HepG2 (cell line): Measurements from ENCODE around the gene POC1A. TPM values are rescaled to one million over a fixed set of nuclear protein-coding genes. Genes with fewer than 3 reads are reported as not detected.

ENCODE experiments used
- ATAC-seq: fragments of 200-7000 bp; cut with Tn5 transposase; 3 replicates; pipeline ENCODE4 v1.9.1; 2020; ENCODE audit warnings: mild to moderate bottlenecking, moderate library complexity
- BruUV-seq: library from RNA; stranded (reverse); fragments of 400-500 nt; replicated peaks from 2 replicates; lab custom pipeline; 2021; lab: Mats Ljungman, UMichigan
- CTCF ChIA-PET: fragments of 300-600 bp; formaldehyde crosslinking; extraction: SDS; loops from one replicate; lab custom pipeline; 2021; ENCODE audit warnings: low total read pairs, inconsistent platforms, low intra/inter-chr PET ratio; lab: Yijun Ruan, JAX
- POLR2A ChIA-PET: fragments of 350-600 bp; sonication (Branson Sonifier 250); formaldehyde crosslinking; loops from one replicate; lab custom pipeline; 2020; ENCODE audit warnings: antibody characterized with exemption, inconsistent platforms; lab: Yijun Ruan, JAX
- DNase-seq: peaks from one replicate; pipeline ENCODE4 v3.0.0-alpha.2; 2015; ENCODE audit warnings: low spot score
- FAIRE-seq: peaks from 3 replicates; lab custom pipeline; 2011; peaks lifted over from hg19 to GRCh38; lab: Jason Lieb, UNC
- H2AFZ ChIP-seq: one replicate; pipeline ENCODE4 v1.6.1; 2011; ENCODE audit warnings: low read length, inconsistent platforms
- H3K27ac ChIP-seq: fragments of 300-600 bp; 3 replicates; pipeline ENCODE4 v1.8.0; 2011; ENCODE audit warnings: mixed run types, mild to moderate bottlenecking, mixed read lengths, low read length, inconsistent platforms; ENCODE audit not compliant: insufficient read depth; ENCODE audit errors: extremely low read length
- H3K27me3 ChIP-seq, 2 experiments: fragments of 200-600 bp in 1 of 2; 2 replicates in 1 of 2; 3 replicates in 1 of 2; pipeline versions ENCODE4 v1.6.0 to v1.8.0; 2011; ENCODE audit warnings: low read length in 2 of 2, mild to moderate bottlenecking in 2 of 2, moderate library complexity in 2 of 2, inconsistent platforms in 1 of 2; ENCODE audit not compliant: insufficient read depth in 2 of 2, control insufficient read depth in 1 of 2
- H3K36me3 ChIP-seq, 2 experiments: fragments of 200-600 bp in 1 of 2; replicated peaks in 1 of 2; 2 replicates in 1 of 2; 3 replicates in 1 of 2; pipeline versions ENCODE4 v1.5.1 to v1.8.0; 2011; ENCODE audit warnings: low read length in 2 of 2, inconsistent platforms in 1 of 2; ENCODE audit not compliant: insufficient read depth in 2 of 2, control insufficient read depth in 1 of 2
- H3K4me1 ChIP-seq: 2 replicates; pipeline ENCODE4 v1.5.1; 2012; ENCODE audit warnings: low read length, inconsistent platforms; ENCODE audit not compliant: insufficient read depth
- H3K4me2 ChIP-seq: 2 replicates; pipeline ENCODE4 v1.6.0; 2011; ENCODE audit warnings: low read depth, low read length, inconsistent platforms
- H3K4me3 ChIP-seq, 3 experiments: fragments of 200-600 bp in 1 of 3; sonication (generic), shearing (Covaris generic) in 1 of 3; replicated peaks in 1 of 3; 2 replicates each; pipeline ENCODE4 v1.5.1; 2011 to 2016; ENCODE audit warnings: low read length in 3 of 3, inconsistent platforms in 2 of 3, low read depth in 2 of 3, mild to moderate bottlenecking in 2 of 3, control low read depth in 1 of 3, mixed read lengths in 1 of 3; ENCODE audit not compliant: insufficient read depth in 1 of 3
- H3K79me2 ChIP-seq: one replicate; pipeline ENCODE4 v1.6.1; 2011; ENCODE audit warnings: low read length, inconsistent platforms; ENCODE audit not compliant: insufficient read depth
- H3K9ac ChIP-seq: 2 replicates; pipeline ENCODE4 v1.6.0; 2011; ENCODE audit warnings: mild to moderate bottlenecking, low read depth, low read length, inconsistent platforms; ENCODE audit not compliant: insufficient read depth
- H3K9me3 ChIP-seq: 2 replicates; pipeline ENCODE4 v1.5.1; 2012; ENCODE audit warnings: mild to moderate bottlenecking, low read length
- H4K20me1 ChIP-seq: 2 replicates; pipeline ENCODE4 v1.6.0; 2011; ENCODE audit warnings: inconsistent platforms, mild to moderate bottlenecking, low read length, moderate library complexity; ENCODE audit not compliant: insufficient read depth
- GLI4 ChIP-seq: sonication (generic); formaldehyde crosslinking; IDR thresholded peaks from 2 replicates; pipeline ENCODE4 v1.5.1; 2020; ENCODE audit warnings: missing genetic modification reagents, mild to moderate bottlenecking, moderate library complexity, borderline replicate concordance
- HNRNPK ChIP-seq: fragments of 200-400 bp; formaldehyde crosslinking; IDR thresholded peaks from 2 replicates; pipeline ENCODE4 v1.6.1; 2018; ENCODE audit warnings: low read length, low read depth, moderate library complexity, mild to moderate bottlenecking; ENCODE audit not compliant: poor library complexity, severe bottlenecking
- RFX5 ChIP-seq: IDR thresholded peaks from 2 replicates; pipeline ENCODE4 v1.6.1; 2011; ENCODE audit warnings: low read depth, low read length, improper control_type of control experiment
- ZBED4 ChIP-seq: sonication (generic); formaldehyde crosslinking; IDR thresholded peaks from 2 replicates; pipeline ENCODE4 v1.4.0; 2020; ENCODE audit warnings: missing genetic modification reagents, borderline replicate concordance
- ZMYM3 ChIP-seq: sonication (generic); formaldehyde crosslinking; IDR thresholded peaks from 2 replicates; pipeline ENCODE4 v1.5.1; 2020; ENCODE audit warnings: mild to moderate bottlenecking, missing genetic modification reagents
- ZNF670 ChIP-seq: sonication (generic); formaldehyde crosslinking; IDR thresholded peaks from 2 replicates; pipeline ENCODE4 v1.8.0; 2022; ENCODE audit warnings: mild to moderate bottlenecking, missing genetic modification reagents, borderline replicate concordance
- WGBS: methylation state at CpG from one replicate; pipeline ENCODE4 v1.1.6; 2017; ENCODE audit warnings: low lambda C conversion rate; 5-methylcytosine and 5-hydroxymethylcytosine counted together
- in situ Hi-C: cut with HindIII; loops from 2 replicates; pipeline ENCODE4 v1.10.0; 2017; ENCODE audit warnings: low pct_unique_long_range_greater_than_20kb; ENCODE audit not compliant: extremely low pct_ligation_motif_present
- intact Hi-C: fragments of 100-400 bp; cut with micrococcal nuclease; formaldehyde crosslinking; loops from one replicate; pipeline ENCODE4 v1.10.0; 2022; ENCODE audit not compliant: unreplicated experiment
- polyA plus RNA-seq, 8 experiments: library from polyadenylated mRNA; depleted of rRNA in 3 of 8; stranded (reverse) in 7 of 8; unstranded in 1 of 8; fragments of >200 nt; fragmentation: Illumina TruSeq in 4 of 8; extraction: Trizol in 4 of 8; gene quantifications; 2 replicates each; pipeline versions ENCODE4 v1.2.1 to v1.2.3, GENCODE V29; 2011 to 2016; ENCODE audit warnings: low read depth in 4 of 8, missing spikeins in 1 of 8, mixed read lengths in 1 of 8; ENCODE audit not compliant: insufficient read depth in 1 of 8
- total RNA-seq, 5 experiments: library from RNA; depleted of rRNA; stranded (reverse); fragments of >200 nt; fragmentation: Illumina TruSeq; extraction: Trizol; gene quantifications; 2 replicates each; pipeline ENCODE4 v1.2.3, GENCODE V29; 2016; ENCODE audit warnings: low read depth in 1 of 5

POC1A gene
- total and polyA plus RNA-seq, 2 of the 13 experiments (the other 11 are each of a cell fraction or from before 2014, with no cell fraction given): 14.6 to 20.0 TPM

GRCh38 chr3:52155912-52156311 lies 1.7 kb upstream of the POC1A start:
- Histone ChIP-seq H3K27me3 (no peaks in the 10 kb centered on the region), H2AFZ (no peak overlapping the region), H3K4me1 (peaks cover 36% of the 10 kb centered on the region), H3K4me2 (no peak overlapping the region), H3K36me3 (no peaks in the 10 kb centered on the region), H3K9me3 (no peaks in the 10 kb centered on the region), H3K27ac (no peak overlapping the region), H3K9ac (no peak overlapping the region)
- FAIRE-seq: no peak
- CTCF ChIA-PET: no interaction called here
- POLR2A ChIA-PET: interaction anchor here (0.6 to 2.7 kb wide), 4 partner anchors 15 to 160 kb away, joined by 3 to 30 read pairs (median 14); partner anchors contain the start of gene RPL29
- TF ChIP-seq ZNF670 (CRISPR knock-in tag) (no peak), HNRNPK (no peak), RFX5 (no peak), ZBED4 (CRISPR knock-in tag) (no peak), GLI4 (no peak), ZMYM3 (CRISPR knock-in tag) (no peak)
- TF ChIP-seq, all 625 proteins: peak for 0
- peaks cover 6% of the 10 kb centered on the region for H3K79me2 ChIP-seq
- no peaks in the 10 kb centered on the region for H4K20me1 ChIP-seq
- DNase-seq: no peak
- ATAC-seq: no peak
- BruUV-seq: no TSS peak
- H3K4me3 ChIP-seq: no peak overlapping the region
- 78% methylated on average over 4 of the region's 4 CpGs for WGBS
- in situ Hi-C loops (no loop called here), intact Hi-C loops (loop anchor here (2.0 kb wide), 1 partner anchor 55 kb away; no protein-coding TSS in a partner anchor)
